ENCODE data around the gene SMAD2.
"Not testable (repeated sequence)": the region's sequence is repeated elsewhere in the genome, so short reads cannot be mapped to it uniquely, and the experiment has no call there.

Gene SMAD2

DNA sequence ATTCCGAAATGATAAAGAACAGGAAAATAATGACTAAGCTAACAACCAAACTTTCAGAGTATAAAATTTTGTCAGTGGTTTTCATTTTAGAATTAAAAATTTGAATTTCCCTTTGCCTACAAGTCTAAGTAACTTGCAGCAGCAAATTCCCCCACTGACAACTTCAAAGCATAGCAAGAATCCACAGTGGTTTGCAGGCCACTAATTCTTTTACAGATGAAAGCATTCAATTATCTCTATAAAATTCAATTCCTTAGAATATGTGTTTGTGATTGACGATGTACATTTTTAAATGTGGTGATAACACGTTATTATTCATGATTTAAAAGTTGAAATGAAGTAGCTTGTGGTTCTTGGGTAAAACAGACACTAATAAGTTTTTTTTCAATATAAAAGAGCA lies 100.6 kb downstream of the SMAD2 start:
- no peaks in the 10 kb centered on the region for H4K20me1 ChIP-seq (ENCODE audit: insufficient read depth, low read length)
- no peak overlapping the region for H3K4me3 ChIP-seq (ENCODE audit: low read length)
- H3K79me2 ChIP-seq (ENCODE audit: low read length) = no peaks in the 10 kb centered on the region
- no peaks in the 10 kb centered on the region for H3F3A ChIP-seq (ENCODE audit: insufficient read depth, low read length)
- H3K9me2 ChIP-seq (replicated peaks; ENCODE audit: insufficient read depth, low read length) = no peaks in the 10 kb centered on the region
- no peak overlapping the region for H3K4me2 ChIP-seq (ENCODE audit: low read depth, low read length)
- no peak overlapping the region for H3K9ac ChIP-seq (ENCODE audit: low read length)
- H2AFZ ChIP-seq (ENCODE audit: low read length) = no peak overlapping the region
- no peaks in the 10 kb centered on the region for H3K9me3 ChIP-seq (replicated peaks; ENCODE audit: insufficient read depth, low read length)
- TF ChIP-seq EZH2 (optimal IDR thresholded peaks at IDR 0.05; ENCODE audit: low read depth, low read length) = no peak
- no peaks in the 10 kb centered on the region for H3K27me3 ChIP-seq (replicated peaks; ENCODE audit: insufficient read depth, low read length)
- H3K4me1 ChIP-seq (ENCODE audit: low read length) = no peaks in the 10 kb centered on the region
- no peak for DNase-seq
- no peak overlapping the region for H3K27ac ChIP-seq (ENCODE audit: low read length)
- no peaks in the 10 kb centered on the region for H3K36me3 ChIP-seq (replicated peaks; ENCODE audit: insufficient read depth, low read length)

DNA sequence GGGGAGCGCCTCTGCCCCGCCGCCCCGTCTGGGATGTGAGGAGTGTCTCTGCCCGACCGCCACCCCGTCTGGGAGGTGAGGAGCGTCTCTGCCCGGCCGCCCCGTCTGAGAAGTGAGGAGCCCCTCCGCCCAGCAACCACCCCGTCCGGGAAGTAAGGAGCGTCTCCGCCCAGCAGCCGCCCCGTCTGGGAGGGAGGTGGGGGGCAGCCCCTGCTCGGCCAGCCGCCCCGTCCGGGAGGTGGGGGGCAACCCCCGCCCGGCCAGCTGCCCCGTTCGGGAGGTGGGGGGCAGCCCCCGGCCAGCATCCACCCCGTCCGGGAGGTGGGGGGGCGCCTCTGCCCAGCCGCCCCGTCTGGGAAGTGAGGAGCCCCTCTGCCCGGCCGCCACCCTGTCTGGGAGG lies 102.4 kb downstream of the SMAD2 start:
- H3K9me3 ChIP-seq (replicated peaks; ENCODE audit: insufficient read depth, low read length); H3K4me1 ChIP-seq (ENCODE audit: low read length); H3K79me2 ChIP-seq (ENCODE audit: low read length); H3K9me2 ChIP-seq (replicated peaks; ENCODE audit: insufficient read depth, low read length); H3K4me3 ChIP-seq (ENCODE audit: low read length); H3K27me3 ChIP-seq (replicated peaks; ENCODE audit: insufficient read depth, low read length); H3K4me2 ChIP-seq (ENCODE audit: low read depth, low read length); H3F3A ChIP-seq (ENCODE audit: insufficient read depth, low read length); H3K36me3 ChIP-seq (replicated peaks; ENCODE audit: insufficient read depth, low read length); H2AFZ ChIP-seq (ENCODE audit: low read length); H4K20me1 ChIP-seq (ENCODE audit: insufficient read depth, low read length); DNase-seq; H3K9ac ChIP-seq (ENCODE audit: low read length); H3K27ac ChIP-seq (ENCODE audit: low read length): not testable (repeated sequence)

DNA sequence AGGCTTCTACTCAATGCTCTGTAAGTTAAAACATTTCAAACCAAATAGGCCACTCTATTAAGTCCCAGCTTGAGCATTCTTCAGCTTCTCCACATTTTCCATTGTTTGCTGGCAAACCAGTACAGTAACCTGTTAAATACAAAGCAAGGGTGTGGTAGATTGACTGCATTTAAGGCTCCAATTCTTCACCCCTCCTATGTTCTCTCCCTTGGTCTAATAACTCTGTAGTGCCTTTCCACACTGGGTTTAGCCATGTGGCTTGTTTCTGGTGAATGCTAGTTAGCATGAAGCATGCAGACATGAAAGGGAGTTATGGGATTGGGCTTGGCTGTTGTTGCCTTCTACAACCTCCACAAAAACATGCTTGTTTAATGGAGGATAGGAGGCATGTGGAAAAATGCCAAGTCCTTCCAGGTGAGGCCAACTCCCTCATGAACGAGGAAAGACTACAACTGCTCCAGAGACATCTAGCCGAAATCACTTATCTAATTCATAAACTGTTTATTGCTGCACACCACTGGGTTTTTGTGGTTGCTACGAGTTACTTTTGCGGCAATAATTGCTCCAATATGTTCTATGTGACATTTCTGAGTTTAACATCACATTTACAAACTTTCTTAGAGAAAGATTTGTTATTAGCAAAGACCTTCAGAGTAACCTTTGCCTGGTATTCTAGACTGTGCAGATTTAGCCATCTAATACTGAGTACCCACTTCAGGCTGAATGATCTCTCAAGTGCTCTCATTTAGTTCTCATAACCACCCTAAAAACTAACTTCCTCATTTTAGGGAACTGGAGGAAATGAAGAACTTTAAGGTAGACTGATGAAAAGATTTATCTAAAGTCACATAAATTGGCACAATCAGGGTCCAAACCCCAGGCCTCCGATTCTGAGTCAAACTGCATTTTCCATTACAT lies 104.0 kb downstream of the SMAD2 start:
- Histone ChIP-seq H4K20me1 (ENCODE audit: insufficient read depth, low read length) (no peaks in the 10 kb centered on the region), H3F3A (ENCODE audit: insufficient read depth, low read length) (no peaks in the 10 kb centered on the region), H2AFZ (ENCODE audit: low read length) (no peak overlapping the region), H3K36me3 (replicated peaks; ENCODE audit: insufficient read depth, low read length) (no peaks in the 10 kb centered on the region), H3K4me3 (ENCODE audit: low read length) (no peak overlapping the region), H3K9me2 (replicated peaks; ENCODE audit: insufficient read depth, low read length) (no peaks in the 10 kb centered on the region), H3K27ac (ENCODE audit: low read length) (no peak overlapping the region), H3K4me1 (ENCODE audit: low read length) (no peaks in the 10 kb centered on the region), H3K9ac (ENCODE audit: low read length) (no peak overlapping the region), H3K27me3 (replicated peaks; ENCODE audit: insufficient read depth, low read length) (no peaks in the 10 kb centered on the region), H3K4me2 (ENCODE audit: low read depth, low read length) (no peak overlapping the region), H3K79me2 (ENCODE audit: low read length) (no peaks in the 10 kb centered on the region), H3K9me3 (replicated peaks; ENCODE audit: insufficient read depth, low read length) (no peaks in the 10 kb centered on the region)
- TF ChIP-seq EZH2phosphoT487 (IDR thresholded peaks at IDR 0.05; ENCODE audit: low read length) (no peak), EZH2 (optimal IDR thresholded peaks at IDR 0.05; ENCODE audit: low read depth, low read length) (no peak)
- TF ChIP-seq, protein P1, sequence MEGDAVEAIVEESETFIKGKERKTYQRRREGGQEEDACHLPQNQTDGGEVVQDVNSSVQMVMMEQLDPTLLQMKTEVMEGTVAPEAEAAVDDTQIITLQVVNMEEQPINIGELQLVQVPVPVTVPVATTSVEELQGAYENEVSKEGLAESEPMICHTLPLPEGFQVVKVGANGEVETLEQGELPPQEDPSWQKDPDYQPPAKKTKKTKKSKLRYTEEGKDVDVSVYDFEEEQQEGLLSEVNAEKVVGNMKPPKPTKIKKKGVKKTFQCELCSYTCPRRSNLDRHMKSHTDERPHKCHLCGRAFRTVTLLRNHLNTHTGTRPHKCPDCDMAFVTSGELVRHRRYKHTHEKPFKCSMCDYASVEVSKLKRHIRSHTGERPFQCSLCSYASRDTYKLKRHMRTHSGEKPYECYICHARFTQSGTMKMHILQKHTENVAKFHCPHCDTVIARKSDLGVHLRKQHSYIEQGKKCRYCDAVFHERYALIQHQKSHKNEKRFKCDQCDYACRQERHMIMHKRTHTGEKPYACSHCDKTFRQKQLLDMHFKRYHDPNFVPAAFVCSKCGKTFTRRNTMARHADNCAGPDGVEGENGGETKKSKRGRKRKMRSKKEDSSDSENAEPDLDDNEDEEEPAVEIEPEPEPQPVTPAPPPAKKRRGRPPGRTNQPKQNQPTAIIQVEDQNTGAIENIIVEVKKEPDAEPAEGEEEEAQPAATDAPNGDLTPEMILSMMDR (IDR thresholded peaks at IDR 0.05; ENCODE audit: low read length) = no peak
- no peak for DNase-seq

DNA sequence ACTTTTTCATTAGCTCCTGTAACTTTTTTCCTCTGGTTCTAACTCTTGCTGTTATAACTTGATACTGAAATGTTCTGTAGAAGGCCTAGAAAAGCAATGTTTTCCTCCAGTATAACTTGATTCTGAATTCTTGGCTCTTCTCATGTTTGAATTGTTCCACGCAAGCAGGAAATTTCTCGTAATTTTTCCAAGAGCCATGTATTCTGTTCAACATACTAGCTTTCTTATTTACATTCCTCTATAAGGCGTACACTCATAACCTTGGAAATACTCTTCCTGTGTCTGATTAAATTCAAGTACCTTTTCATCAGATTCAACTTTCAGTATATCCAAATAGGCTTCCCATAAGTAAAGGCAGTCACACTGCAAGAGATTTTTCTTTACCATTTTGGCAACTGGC lies 109.1 kb downstream of the SMAD2 start:
- Histone ChIP-seq H3K27ac (ENCODE audit: low read length) (no peak overlapping the region), H3K79me2 (ENCODE audit: low read length) (no peaks in the 10 kb centered on the region), H3K4me1 (ENCODE audit: low read length) (no peaks in the 10 kb centered on the region), H3K27me3 (replicated peaks; ENCODE audit: insufficient read depth, low read length) (no peaks in the 10 kb centered on the region), H3F3A (ENCODE audit: insufficient read depth, low read length) (no peaks in the 10 kb centered on the region), H3K4me2 (ENCODE audit: low read depth, low read length) (no peak overlapping the region), H4K20me1 (ENCODE audit: insufficient read depth, low read length) (no peaks in the 10 kb centered on the region), H2AFZ (ENCODE audit: low read length) (no peak overlapping the region), H3K36me3 (replicated peaks; ENCODE audit: insufficient read depth, low read length) (no peaks in the 10 kb centered on the region), H3K4me3 (ENCODE audit: low read length) (no peak overlapping the region), H3K9ac (ENCODE audit: low read length) (no peak overlapping the region), H3K9me3 (replicated peaks; ENCODE audit: insufficient read depth, low read length) (no peaks in the 10 kb centered on the region), H3K9me2 (replicated peaks; ENCODE audit: insufficient read depth, low read length) (no peaks in the 10 kb centered on the region)
- TF ChIP-seq, protein P1 (IDR thresholded peaks at IDR 0.05; ENCODE audit: low read length) = no peak
- TF ChIP-seq EZH2 (optimal IDR thresholded peaks at IDR 0.05; ENCODE audit: low read depth, low read length) (no peak), EZH2phosphoT487 (IDR thresholded peaks at IDR 0.05; ENCODE audit: low read length) (no peak)
- DNase-seq = no peak
